GM21723 (cell line): ENCODE measurements around the gene PCCB.
"Not testable (repeated sequence)": the region's sequence is repeated elsewhere in the genome, so short reads cannot be mapped to it uniquely, and the experiment has no call there.

Source experiments
- ATAC-seq: cut with Tn5 transposase; IDR thresholded peaks from one replicate; pipeline ENCODE4 v1.9.1; 2021; ENCODE audit warnings: mild to moderate bottlenecking, moderate library complexity; ENCODE audit not compliant: unreplicated experiment

The PCCB gene

DNA sequence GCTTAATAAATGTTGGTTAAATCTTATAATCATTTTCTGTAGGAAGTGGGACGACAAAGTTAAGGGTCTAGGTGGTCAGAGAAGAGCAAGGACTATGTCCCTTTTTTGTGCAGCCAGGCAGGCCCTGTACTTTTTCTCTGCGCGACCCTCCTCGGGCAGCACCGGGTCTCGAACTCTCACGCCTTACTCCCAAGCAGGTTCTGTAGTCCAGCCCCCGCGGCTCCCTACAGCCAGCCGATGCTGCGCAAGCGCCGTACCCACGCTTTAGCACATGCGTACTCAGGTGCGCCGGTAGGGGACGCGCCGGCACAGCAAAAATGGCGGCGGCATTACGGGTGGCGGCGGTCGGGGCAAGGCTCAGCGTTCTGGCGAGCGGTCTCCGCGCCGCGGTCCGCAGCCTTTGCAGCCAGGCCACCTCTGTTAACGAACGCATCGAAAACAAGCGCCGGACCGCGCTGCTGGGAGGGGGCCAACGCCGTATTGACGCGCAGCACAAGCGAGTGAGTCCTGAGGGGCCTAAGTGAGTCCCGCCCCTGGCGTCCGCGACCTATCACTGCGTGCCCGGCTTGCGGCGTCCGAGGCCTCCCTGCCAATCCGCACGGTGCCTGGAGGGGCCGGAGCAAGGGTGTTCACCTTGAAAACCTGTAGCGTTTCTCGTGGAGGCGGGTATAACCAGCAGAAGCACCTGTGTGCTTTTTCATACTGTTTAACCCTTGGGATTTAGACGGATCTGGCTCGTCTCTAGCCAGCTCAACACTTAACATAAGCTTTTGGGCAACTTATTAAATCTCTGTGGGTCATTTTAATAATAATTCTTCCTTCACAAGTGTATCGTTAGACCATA lies at the start of gene PCCB:
TSS of gene PCCB (plus strand) at position 282 of the 844 bp plus-strand sequence. CDS start at position 318, 36 bp downstream.
- peak; percentile 96 for ATAC-seq

- no peak for ATAC-seq
Measured at GRCh38 chr3:136207489-136208115, 42.5 kb upstream of the PCCB start.

- ATAC-seq: no peak
Measured at GRCh38 chr3:136209921-136210320, 40.2 kb upstream of the PCCB start.

DNA sequence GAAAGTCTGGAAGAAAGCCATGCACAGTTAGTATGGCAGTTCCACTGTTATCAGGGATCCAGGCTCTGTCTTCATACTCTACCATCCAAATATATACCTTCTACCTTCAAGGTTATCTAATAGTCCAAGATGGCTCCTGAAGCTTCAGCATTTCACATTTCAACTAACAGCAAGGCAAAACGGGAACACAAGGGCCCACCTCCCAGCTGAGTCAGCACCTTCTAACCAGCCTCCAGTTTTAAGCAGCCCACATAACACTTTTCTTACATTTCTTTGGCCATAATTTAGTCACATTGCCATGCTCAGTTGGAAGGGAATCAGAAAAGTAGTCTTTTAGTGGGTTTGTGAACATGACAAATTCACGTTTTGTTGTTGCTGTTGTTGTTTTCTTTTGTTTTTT lies 38.6 kb upstream of the PCCB start:
- no peak for ATAC-seq

DNA sequence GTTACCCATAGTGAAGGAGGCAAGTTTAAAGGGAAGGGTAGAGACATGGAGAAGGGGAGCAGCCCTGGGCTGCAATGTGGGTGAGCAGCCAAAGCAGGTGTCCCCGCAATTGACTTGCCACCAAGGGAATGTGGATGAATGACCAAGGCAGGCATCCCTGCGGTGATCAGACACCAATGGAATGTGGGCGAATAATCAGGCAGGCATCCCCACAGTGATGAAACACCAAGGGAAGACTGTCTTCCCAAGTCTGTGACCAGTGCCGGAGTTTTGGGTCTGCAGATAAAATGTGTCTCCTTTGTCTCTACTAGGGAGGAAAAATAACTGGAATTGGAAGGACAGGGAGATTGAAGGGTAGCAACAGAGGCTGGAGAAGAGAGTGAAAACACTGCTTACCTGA lies 27.4 kb upstream of the PCCB start:
- not testable (repeated sequence) for ATAC-seq

DNA sequence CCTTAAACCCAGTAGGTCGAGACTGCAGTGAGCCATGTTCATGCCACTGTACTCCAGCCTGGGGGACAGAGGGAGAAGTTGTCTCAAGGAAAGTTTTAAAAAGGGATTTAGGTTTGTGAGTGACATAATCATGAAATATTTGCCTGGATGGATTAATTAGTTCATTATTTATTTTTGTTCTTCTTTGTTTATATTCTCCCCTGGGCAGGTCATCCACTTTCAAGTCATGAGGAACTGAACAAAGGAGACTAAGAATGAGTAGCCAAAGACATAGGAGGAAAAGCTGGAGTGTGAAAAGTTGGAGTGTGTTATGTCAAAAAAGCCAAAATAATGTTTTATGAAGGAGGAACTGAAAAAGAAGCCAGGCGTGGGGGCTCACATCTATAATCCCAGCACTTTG lies 17.7 kb upstream of the PCCB start:
- ATAC-seq: no peak

DNA sequence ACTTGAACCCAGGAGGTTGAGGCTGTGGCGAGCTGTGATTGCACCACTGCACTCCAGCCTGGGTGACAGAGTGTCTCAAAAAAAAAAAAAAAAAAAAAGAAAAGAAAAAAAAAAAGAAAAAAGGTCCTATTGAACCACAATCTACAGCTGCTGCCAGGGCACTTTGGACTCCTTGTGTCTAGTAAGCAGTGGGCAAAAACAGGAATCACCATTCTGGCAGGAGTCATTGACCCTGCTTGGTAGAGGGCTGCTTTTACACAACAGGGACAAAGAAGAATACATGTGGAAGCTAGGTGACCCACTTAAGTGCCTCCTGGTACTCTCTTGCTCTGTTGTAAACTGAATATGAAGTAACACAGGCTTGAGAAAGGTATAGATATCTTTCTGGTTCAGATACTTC lies 14.6 kb upstream of the PCCB start:
- no peak for ATAC-seq

DNA sequence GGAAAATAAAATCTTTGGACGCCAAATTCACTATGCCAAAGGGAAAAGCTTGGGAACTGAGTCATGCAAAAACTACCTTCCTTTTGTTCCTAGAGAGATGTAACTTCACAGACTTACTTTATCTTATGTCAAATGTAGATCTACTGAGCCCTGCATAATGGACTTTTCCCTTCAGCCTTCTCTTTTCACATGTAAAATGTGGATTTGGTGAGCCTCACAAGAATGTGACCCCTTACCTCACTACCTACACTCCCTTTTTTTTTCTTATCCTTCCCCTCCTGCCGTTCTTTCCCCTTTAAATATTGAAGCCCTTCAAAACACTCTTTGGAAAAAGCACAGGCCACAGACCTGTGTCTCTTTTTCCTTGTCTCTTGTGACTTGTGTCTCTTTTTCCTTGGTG lies 14.0 kb upstream of the PCCB start:
- ATAC-seq: no peak

GRCh38 chr3:136237103-136237502 lies 13.0 kb upstream of the PCCB start:
- no peak for ATAC-seq

DNA sequence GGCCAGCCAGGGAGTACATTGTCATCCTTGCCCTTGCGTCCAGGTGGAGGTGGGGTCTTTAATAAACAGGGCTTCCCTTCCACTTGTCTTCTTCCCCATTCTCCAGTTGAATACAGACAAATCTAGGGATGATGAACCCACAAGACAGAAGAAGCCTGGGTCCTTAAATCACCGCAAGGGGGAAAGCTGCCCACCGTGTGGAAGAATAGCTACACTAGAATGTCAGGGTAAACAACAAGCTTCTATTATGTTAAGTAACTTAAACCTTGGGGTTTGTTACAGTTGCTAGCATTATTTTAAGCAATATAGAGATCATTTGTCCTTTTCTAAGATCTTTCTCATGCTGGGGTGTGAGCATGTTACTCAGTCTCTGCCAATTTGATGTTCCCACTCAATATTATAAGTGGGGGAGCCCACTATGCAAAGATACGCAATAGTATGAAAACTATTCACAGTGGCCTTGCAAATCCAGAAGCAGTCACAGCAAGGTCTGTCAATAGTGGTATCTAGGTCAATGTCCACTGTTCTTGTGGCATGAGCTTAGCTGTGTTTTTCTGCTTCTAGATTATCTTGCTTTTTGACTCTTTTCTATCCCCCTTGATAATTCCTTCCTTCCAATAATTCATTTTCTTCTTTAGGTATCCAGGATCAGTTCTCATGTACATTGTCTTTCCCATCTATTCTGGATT lies 12.0 kb upstream of the PCCB start:
- no peak for ATAC-seq

DNA sequence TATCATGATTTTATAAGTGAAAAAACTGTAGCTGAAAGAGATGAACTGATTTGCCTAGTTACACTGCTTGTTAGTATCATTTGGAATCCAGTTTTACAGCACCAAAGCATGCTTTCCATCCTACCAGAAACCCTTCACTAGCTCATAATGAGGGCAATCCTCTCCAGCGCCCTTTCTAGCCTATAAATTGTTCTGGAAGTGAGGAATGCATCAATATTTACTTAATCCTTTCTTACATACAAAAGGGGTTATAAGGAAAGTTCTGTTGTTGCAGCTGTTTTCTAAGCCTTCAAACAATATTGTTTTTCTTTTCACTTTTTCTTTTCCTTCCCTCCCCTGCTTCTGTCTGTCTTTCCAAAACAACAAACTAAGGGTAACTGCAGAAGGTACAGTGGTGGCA lies 11.0 kb upstream of the PCCB start:
- ATAC-seq: no peak

- ATAC-seq: no peak
Measured at GRCh38 chr3:136245691-136246090, 4.4 kb upstream of the PCCB start.

DNA sequence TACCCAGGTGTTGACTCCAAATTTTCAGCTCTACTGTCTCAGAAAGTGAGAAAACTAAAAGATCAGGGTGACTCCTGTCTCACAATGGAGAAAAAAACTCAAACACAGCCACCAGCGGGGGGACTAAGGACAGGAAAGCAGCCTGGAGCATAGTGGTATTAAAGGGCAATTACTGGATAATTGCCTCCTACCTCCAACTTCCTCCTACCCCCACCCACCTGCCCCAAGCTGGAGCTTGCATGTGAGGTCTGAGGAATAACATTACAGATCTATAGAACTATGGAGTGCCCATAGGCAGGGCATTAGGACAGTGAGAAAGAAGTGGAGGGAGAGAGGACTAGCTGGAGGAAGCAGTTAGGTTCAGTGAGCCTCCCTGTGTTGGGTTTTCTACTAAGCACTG lies 2.7 kb upstream of the PCCB start:
- no peak for ATAC-seq

DNA sequence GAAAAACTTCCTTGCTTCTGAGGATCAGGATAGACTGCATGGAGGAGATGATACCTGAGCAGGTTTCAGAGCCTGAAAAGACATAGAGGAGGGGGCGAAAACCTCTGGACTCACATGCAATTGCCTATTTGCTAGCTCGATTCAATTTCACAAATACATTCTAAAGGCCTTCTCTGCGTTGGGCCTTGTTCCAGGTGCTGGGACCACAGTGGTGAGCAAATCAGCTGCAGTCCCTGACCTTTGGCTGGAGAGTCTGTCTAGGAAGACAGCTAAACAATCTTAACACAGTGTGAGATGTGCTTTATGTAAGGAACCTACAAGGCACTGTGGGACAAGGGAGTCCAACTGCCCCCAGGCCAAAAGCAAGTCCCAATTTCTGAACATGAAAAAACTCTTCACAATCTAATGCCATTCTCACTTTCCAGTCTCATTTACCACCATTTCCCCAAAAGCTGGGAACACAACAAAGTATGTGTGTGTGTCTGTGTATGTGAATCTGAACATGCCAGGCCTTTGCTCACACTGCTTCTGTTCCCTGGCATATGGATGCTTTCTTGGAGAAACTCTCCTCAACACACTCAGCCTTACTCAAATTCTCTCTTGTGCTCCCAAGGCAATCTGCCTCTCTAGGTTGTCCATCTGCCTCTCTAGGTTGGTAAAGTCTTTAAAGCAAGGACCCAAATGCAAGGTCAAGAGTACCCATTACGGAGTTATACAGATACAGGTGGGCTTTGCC lies 2.1 kb upstream of the PCCB start:
- no peak for ATAC-seq

- no peak for ATAC-seq
Measured at GRCh38 chr3:136249091-136249490, 1.0 kb upstream of the PCCB start.

DNA sequence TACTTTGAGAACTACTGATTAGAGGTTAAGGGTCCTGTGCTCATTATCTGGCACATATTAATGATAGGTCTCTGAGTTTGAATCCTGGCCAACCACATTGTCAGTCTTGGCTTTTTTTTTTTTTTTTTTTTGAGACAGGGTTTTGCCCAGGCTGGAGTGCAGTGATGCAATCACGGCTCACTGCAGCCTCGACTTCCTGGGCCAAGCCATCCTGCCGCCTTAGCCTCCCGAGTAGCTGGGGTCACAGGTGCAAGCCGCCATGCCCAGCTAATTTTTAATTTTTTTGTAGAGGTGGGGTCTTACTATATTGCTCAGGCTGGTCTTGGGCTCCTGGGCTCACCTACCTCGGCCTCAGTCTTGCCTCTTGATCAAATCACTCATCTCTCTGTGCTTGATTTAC lies 547 bp upstream of the PCCB start:
- ATAC-seq: no peak

- ATAC-seq: peak; percentile 19
Measured at GRCh38 chr3:136250903-136251460, 842 bp downstream of the PCCB start.

GRCh38 chr3:136251511-136251910 lies 1.4 kb downstream of the PCCB start:
- ATAC-seq: no peak

DNA sequence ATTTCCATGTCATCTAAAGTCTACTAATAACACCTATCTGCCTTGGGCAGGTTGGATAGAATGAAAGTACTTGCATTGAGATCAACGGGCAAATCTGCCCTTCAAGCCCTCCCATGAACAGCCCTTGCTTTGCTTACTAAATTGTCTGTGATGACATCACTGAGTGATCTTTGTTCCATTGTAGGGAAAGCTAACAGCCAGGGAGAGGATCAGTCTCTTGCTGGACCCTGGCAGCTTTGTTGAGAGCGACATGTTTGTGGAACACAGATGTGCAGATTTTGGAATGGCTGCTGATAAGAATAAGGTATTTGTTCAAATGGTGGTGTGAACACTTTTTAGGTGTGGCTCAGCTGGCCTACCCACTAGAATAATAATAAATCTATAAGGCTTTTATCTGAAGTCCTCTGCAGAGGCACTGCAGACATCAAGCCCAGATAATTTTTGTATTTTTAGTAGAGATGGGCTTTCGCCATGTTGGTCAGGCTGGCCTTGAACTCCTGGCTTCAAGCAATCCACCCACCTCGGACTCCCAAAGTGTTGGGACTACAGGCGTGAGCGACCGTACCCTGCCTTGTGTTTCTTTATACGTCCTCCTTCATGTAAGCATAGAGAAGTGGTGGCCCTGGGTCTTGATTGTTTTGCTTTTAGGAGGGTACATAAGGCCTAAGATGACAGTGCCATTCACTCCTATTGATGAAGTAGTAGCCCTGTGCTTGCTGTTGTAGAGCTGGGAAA lies 5.7 kb downstream of the PCCB start:
- no peak for ATAC-seq

DNA sequence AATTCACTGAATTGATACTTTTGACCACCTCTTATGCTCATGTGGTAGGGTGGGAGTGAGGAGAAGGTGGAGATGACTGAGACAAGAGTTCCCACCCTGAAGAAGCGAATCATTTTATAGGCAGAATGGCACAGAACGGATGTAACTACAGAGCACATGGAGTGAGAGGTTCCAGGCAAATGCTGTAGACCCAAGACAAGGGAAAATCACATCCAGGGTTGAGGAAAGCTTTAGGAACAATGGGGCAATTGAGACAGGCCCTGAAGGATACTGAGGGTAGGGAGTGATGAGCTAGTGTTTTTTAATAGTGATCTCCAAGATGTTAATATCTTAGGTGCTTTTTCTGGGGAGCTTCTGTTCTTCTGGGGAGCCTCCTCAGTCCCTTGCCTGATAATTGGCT lies 8.1 kb downstream of the PCCB start:
- no peak for ATAC-seq
